HG03060 (cell line): ENCODE results near the gene SST.

Experiments
- ATAC-seq: cut with Tn5 transposase; IDR thresholded peaks from one replicate; pipeline ENCODE4 v1.9.1; 2021; ENCODE audit warnings: low read depth, moderate number of reproducible peaks; ENCODE audit not compliant: unreplicated experiment

The SST gene

DNA sequence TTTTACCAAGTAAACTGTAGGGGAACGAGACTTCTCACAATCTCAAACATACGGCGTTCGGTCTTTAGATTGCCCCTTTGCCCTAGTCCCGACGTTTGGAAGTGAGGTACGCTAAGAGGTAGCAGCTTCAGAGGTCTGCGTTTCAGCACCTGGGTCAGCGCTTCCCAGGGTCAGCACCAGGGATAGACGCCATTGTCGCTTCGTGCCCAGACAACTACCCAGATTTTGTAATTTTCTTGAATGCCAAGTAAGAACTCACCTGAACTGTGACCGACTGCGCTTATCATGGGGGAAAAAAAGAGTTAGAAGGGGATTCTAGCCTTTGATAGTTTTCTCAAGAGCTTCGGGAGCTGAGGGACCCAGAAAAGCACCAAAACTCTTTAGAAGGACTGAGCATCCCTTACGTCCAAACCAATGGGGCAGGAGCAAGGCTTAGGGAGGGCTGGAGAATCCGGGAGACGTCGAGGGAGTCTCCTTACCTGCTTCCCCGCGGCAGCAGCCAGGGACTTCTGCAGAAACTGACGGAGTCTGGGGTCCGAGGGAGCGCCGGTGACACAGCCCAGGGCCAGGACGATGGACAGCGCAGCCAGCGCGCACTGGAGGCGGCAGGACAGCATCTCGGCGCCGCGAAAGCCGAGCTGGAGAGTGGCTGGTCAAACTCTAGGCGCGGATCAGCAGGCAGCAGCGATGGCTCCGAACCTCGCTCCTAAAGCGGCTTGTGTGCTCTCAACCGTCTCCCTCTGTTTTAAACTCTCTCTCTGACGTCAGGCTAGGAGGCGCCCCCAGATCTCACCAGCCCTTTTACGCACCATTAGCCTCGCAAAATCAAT lies at the start of gene SST:
Gene SST, minus strand, starts transcription at position 720 of the 830 bp plus-strand sequence. Its CDS starts 103 bp downstream, at position 617.
- no peak for ATAC-seq

DNA sequence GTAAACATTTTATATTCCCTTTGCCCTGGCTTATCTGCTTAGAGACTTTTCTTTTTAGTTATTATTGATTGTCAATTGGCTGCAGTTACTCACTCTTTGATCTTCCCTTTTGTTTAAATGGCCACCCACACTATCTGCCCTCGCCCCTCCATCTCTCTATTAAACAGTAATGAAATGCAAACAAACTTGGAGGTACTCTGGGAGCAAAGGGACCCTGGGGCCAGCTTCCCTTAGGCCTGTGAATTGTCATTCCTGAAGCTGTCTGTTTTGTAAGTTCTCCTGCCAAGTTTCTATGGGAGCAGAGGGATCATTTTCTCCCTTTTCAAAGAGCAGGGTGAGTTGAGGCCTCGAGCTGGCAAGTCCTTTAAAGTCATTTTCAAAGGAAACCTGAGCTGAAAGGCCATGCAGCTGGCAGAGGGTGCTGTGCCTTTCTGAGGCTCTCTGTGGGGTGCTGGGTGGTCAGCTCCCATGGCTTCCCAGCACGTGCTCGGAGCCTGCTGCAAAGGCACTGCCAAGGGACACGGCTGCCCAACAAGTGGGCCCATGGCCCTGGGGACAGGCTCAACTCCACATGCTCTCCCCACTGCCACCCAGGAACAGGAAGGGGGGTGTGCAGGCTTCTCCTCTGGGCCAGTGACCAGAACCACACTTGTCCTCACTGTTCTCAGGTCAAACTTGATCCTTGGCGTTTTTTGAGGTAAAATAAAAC lies 49.6 kb upstream of the SST start:
- no peak for ATAC-seq

- ATAC-seq = no peak
These were observed 48.6 kb upstream of the SST start for GRCh38 chr3:187718802-187719201.

- ATAC-seq = no peak
These were observed 47.4 kb upstream of the SST start for GRCh38 chr3:187717572-187717971.

- no peak for ATAC-seq
These were observed 44.3 kb upstream of the SST start for GRCh38 chr3:187714404-187714979.

- ATAC-seq = no peak
These were observed 43.3 kb upstream of the SST start for GRCh38 chr3:187713504-187713903.

GRCh38 chr3:187709155-187709554 lies 39.0 kb upstream of the SST start:
- no peak for ATAC-seq

GRCh38 chr3:187708696-187709095 lies 38.5 kb upstream of the SST start:
- no peak for ATAC-seq

- no peak for ATAC-seq
These were observed 36.8 kb upstream of the SST start for GRCh38 chr3:187706971-187707370.

DNA sequence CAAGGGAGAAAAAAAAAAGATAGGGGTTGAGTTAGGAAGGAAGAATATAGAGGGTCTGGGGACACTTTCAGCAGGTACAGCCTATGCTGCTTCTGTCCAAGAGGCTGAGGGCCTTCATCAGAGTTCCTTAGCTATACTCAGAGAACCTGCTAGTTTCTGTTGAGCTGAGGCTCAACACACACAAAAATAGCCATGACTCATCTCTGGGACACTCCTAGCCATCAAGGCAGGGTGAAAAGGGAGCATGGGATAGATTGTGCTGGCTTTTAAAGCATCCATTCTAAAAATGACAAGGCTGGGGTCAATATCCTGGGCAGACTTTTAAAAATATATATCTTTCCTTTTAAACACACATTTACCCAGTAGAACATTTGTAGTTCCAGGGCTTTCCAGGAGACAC lies 35.0 kb upstream of the SST start:
- no peak for ATAC-seq

- ATAC-seq = no peak
These were observed 32.4 kb upstream of the SST start, which contains the start of gene RTP2 for GRCh38 chr3:187702507-187703033. TSS of gene RTP2 (minus strand) at chr3:187702557. CDS start at chr3:187702128, 429 bp downstream.

- no peak for ATAC-seq
These were observed 30.1 kb upstream of the SST start for GRCh38 chr3:187700249-187700648.

DNA sequence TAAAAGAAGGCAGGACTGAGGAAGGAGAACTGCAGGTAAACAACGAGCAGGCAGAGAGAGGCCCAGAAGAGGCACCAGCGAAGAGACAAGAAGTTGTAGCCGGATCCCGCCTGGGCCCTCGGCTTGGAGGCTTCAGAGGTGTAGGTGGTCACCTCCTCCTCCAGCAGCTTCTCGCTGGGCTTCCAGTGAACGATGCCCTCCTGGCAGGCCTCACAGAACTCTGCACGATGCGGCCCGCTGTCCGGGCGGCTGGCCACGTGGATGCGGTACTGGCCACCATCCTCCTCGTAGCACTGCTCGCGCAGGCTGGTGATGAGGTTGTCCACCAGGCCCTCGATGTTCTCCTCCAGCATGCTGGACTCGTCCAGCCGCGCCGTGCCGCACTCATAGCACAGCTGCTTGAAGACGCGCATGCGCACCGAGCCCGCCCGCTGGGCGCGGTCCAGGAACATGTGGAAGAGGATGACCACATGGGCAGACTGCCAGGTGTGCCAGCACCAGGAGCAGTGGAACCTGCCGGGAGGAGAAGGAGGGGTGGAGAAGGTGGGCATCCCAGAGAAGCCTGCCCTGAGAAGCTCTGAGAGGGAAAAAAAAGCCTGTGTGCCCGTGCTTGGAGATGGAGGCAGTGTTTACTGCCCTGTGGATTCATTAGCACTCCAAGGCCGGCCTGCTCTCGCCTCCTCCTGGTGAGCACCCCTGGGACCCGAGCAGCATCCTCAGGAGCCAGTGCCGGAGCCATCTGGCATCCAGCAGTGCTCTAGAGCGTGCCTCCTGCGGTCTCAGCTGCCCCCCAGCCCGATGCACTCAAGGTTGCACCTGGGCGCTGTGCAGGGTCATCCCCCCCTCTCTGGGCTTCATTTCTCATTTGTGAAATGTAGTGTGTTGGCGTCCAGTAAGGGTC lies 28.6 kb upstream of the SST start:
- no peak for ATAC-seq

- no peak for ATAC-seq
These were observed 25.8 kb upstream of the SST start for GRCh38 chr3:187696021-187696420.

- no peak for ATAC-seq
These were observed 25.3 kb upstream of the SST start for GRCh38 chr3:187695449-187695848.

GRCh38 chr3:187694801-187695200 lies 24.6 kb upstream of the SST start:
- no peak for ATAC-seq

DNA sequence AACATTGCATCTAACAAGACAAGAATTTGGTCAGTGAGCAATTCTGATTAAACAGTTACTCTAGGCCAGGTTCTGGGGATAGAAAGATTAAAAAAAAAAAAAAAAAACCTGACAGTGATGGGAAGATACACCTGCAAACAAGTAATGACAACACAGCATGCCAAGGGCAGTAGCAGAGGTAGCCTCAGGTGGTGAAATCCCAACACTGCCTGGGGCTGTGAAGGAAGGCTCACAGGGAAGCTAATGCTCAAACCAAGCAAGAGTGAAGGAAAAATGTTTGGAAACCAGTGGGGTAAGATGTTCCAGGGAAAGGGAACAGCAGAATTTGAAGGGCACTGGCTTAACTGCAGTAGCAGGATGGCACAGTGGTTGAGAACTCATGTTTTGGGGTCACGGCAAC lies 23.2 kb upstream of the SST start:
- ATAC-seq = no peak

DNA sequence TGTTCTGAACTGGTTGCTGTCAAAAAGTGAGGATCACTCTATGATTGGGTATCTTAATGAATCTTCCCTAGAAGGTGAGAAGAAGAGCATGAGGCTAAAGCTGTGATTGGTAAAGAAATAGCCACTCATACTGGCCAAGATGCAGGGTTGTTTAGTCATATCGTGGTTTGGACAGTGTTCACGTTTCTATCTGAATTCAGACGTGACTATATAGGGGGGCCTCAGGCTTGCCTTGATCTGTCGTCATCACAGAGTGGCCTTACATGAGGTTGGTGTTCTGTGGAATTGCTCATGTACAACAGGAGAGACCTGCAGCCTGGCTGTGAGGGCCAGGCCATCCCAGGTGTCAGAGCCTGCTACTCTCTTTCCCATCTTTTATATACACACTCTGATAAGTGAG lies 19.8 kb upstream of the SST start:
- ATAC-seq = no peak

DNA sequence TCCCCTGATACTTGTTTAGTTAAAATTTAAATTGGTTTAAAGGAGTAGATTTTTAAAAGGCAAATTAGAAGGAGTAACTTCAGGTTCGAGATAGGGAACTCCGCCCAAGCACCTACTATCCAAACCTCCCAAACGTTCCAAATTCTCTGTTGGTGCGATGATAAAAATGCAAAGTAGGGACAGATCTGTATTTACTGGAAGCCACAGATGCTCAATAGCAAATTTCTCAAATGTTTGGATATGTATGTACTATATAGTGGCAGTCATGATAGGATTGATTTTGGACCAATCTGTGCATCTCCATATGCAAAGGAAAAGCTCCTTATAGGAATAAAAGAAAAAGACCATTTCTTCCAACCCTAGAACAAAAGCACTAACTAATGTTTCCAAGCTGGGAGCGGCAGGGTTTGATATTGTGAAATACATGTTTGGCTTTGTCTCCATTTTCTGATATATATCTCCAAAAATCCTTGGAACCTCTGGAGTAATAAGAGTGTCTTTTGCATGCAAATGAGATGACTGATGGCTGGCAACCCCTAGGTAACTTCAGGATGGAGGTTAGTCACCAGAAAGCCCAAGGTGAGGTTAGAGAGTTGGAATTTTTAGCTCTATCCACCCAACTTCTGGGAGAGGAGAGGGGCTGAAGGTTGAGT lies 16.6 kb upstream of the SST start:
- ATAC-seq = no peak

DNA sequence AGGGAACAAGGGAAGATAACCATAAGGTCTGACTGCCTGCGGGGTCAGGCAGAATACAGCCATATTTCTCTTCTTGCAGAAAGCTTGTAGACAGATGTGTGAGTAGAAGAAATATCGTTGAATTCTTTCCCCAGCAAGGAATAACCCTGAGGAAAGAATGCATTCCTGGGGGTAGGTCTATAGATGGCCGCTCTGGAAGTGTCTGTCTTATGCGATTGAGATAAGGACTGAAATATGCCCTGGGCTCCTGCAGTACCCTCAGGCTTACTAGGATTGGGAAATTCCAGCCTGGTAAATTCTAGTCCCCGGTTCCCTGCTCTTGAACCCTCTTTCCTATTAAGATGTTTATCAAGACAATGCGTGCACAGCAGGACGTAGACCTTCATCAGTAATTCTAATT lies 15.8 kb upstream of the SST start:
- ATAC-seq = no peak
